Endothelial cell of umbilical vein (primary cell): ENCODE data around the gene UQCRH. TPM values are rescaled to one million over a fixed set of nuclear protein-coding genes. Genes with fewer than 3 reads are reported as not detected.

Source experiments
- BruUV-seq: library from RNA; stranded (reverse); fragments of 400-500 nt; replicated peaks from 2 replicates; lab custom pipeline; 2021; lab: Mats Ljungman, UMichigan
- CTCF ChIA-PET: fragments of 300-600, 350-600 bp; sonication (Branson Sonifier 250); formaldehyde crosslinking; loops from one replicate; lab custom pipeline; 2021; ENCODE audit warnings: antibody characterized with exemption, inconsistent platforms; lab: Charles Lee
- POLR2A ChIA-PET: fragments of 300-600, 350-600 bp; sonication (Branson Sonifier 250); formaldehyde crosslinking; loops from one replicate; lab custom pipeline; 2021; ENCODE audit warnings: antibody characterized with exemption, inconsistent platforms; lab: Charles Lee
- DNase-seq: peaks from one replicate; pipeline ENCODE4 v3.0.0-alpha.2; 2011; ENCODE audit warnings: low read depth, low spot score
- FAIRE-seq: peaks from 2 replicates; lab custom pipeline; 2011; peaks lifted over from hg19 to GRCh38; lab: Jason Lieb, UNC
- H2AFZ ChIP-seq: 2 replicates; pipeline ENCODE4 v1.6.0; 2012; ENCODE audit warnings: low read depth, low read length, control low read depth, inconsistent platforms
- H3K27ac ChIP-seq: 2 replicates; pipeline ENCODE4 v1.5.1; 2011; ENCODE audit warnings: low read depth, mild to moderate bottlenecking, control low read depth, low read length, moderate library complexity; ENCODE audit not compliant: insufficient read depth
- H3K27me3 ChIP-seq, 2 experiments: 2 replicates each; pipeline versions ENCODE4 v1.6.0 to v1.6.1; 2011; ENCODE audit warnings: low read length in 2 of 2, mixed read lengths in 1 of 2; ENCODE audit not compliant: control insufficient read depth in 2 of 2, insufficient read depth in 2 of 2
- H3K36me3 ChIP-seq, 2 experiments: 2 replicates in 1 of 2; 3 replicates in 1 of 2; pipeline ENCODE4 v1.5.1; 2011; ENCODE audit warnings: low read length in 2 of 2, mild to moderate bottlenecking in 1 of 2, moderate library complexity in 1 of 2; ENCODE audit not compliant: control insufficient read depth in 2 of 2, insufficient read depth in 2 of 2; ENCODE audit errors: extremely low read depth in 1 of 2
- H3K4me1 ChIP-seq: 3 replicates; pipeline ENCODE4 v1.5.1; 2011; ENCODE audit warnings: mild to moderate bottlenecking, low read length; ENCODE audit not compliant: control insufficient read depth, insufficient read depth; ENCODE audit errors: extremely low read depth
- H3K4me2 ChIP-seq: 2 replicates; pipeline ENCODE4 v1.6.1; 2011; ENCODE audit warnings: low read length, control low read depth, mixed read lengths; ENCODE audit not compliant: insufficient read depth
- H3K4me3 ChIP-seq, 3 experiments: fragments of 200-600 bp in 1 of 3; sonication (generic), shearing (Covaris generic) in 1 of 3; replicated peaks in 1 of 3; 2 replicates each; pipeline ENCODE4 v1.5.1; 2011 to 2016; ENCODE audit warnings: control low read depth in 3 of 3, low read length in 3 of 3, mild to moderate bottlenecking in 2 of 3, inconsistent platforms in 1 of 3, low read depth in 1 of 3, moderate library complexity in 1 of 3; ENCODE audit not compliant: insufficient read depth in 1 of 3
- H3K79me2 ChIP-seq: 2 replicates; pipeline ENCODE4 v1.6.0; 2012; ENCODE audit warnings: low read length, inconsistent platforms; ENCODE audit not compliant: control insufficient read depth, insufficient read depth
- H3K9ac ChIP-seq: replicated peaks from 2 replicates; pipeline ENCODE3; 2011; ENCODE audit warnings: low read length, control low read depth; ENCODE audit not compliant: insufficient read depth; ENCODE audit errors: extremely low read depth
- H3K9me1 ChIP-seq: replicated peaks from 3 replicates; pipeline ENCODE4 v1.6.0; 2011; ENCODE audit warnings: mild to moderate bottlenecking, low read length; ENCODE audit not compliant: control insufficient read depth, insufficient read depth; ENCODE audit errors: extremely low read depth
- H3K9me3 ChIP-seq: replicated peaks from 2 replicates; pipeline ENCODE4 v1.5.1; 2012; ENCODE audit warnings: low read length, inconsistent platforms; ENCODE audit not compliant: control insufficient read depth, insufficient read depth
- H4K20me1 ChIP-seq: replicated peaks from 2 replicates; pipeline ENCODE3; 2011; ENCODE audit warnings: mild to moderate bottlenecking, low read length; ENCODE audit not compliant: control insufficient read depth, insufficient read depth; ENCODE audit errors: extremely low read depth
- CTCF ChIP-seq, 2 donors: IDR thresholded peaks; 1 replicate in 1 of 2; 2 replicates in 1 of 2; pipeline ENCODE4 v1.5.1; 2011; ENCODE audit warnings: low read length in 2 of 2, mild to moderate bottlenecking in 2 of 2, moderate library complexity in 2 of 2, control low read depth in 1 of 2, inconsistent platforms in 1 of 2, low read depth in 1 of 2; ENCODE audit not compliant: insufficient read depth in 1 of 2; ENCODE audit errors: extremely low read depth in 1 of 2
- EZH2 ChIP-seq: IDR thresholded peaks from 2 replicates; pipeline ENCODE4 v1.6.1; 2012; ENCODE audit warnings: borderline replicate concordance, low read depth, mild to moderate bottlenecking, moderate library complexity, low read length, inconsistent platforms; ENCODE audit not compliant: severe bottlenecking
- FOS ChIP-seq: IDR thresholded peaks from 2 replicates; pipeline ENCODE4 v1.6.1; 2011; ENCODE audit warnings: mild to moderate bottlenecking, low read length, moderate library complexity, borderline replicate concordance; ENCODE audit not compliant: insufficient read depth
- GATA2 ChIP-seq: IDR thresholded peaks from 2 replicates; pipeline ENCODE4 v1.7.0; 2011; ENCODE audit warnings: low read depth, mild to moderate bottlenecking, moderate library complexity, mixed read lengths, low read length; ENCODE audit not compliant: insufficient read length, insufficient read depth
- JUN ChIP-seq: IDR thresholded peaks from 2 replicates; pipeline ENCODE4 v1.6.1; 2011; ENCODE audit warnings: borderline replicate concordance, low read depth; ENCODE audit not compliant: insufficient read length, insufficient read depth
- POLR2A ChIP-seq: IDR thresholded peaks from 2 replicates; pipeline ENCODE4 v1.6.1; 2012; ENCODE audit warnings: low read depth, mild to moderate bottlenecking, control low read depth, low read length
- POLR2AphosphoS5 ChIP-seq: IDR thresholded peaks from 2 replicates; pipeline ENCODE4 v1.6.1; 2012; ENCODE audit warnings: low read depth, mild to moderate bottlenecking, control low read depth, low read length, moderate library complexity; ENCODE audit not compliant: insufficient read depth
- dilution Hi-C: fragments of 300-500 bp; cut with MboI; formaldehyde crosslinking; loops from one replicate; pipeline ENCODE4 v1.15.0; 2019; ENCODE audit warnings: low sequenced_read_pairs; ENCODE audit not compliant: extremely low pct_ligation_motif_present
- intact Hi-C: fragments of 100-400 bp; cut with micrococcal nuclease; formaldehyde crosslinking; loops from one replicate; pipeline ENCODE4 v1.10.0; 2022
- polyA plus RNA-seq, 4 experiments: library from polyadenylated mRNA; depleted of rRNA in 3 of 4; stranded (reverse) in 3 of 4; unstranded in 1 of 4; fragments of >200 nt; gene quantifications; 2 replicates each; pipeline versions ENCODE4 v1.2.1 to v1.2.3, GENCODE V29; 2011 to 2012; ENCODE audit warnings: missing spikeins in 1 of 4
- total RNA-seq: library from RNA; stranded (reverse); gene quantifications from 2 replicates; pipeline ENCODE4 v1.2.3, GENCODE V29; 2021
- TF ChIP-seq, protein P1 (sequence below): IDR thresholded peaks from 2 replicates; pipeline ENCODE4 v1.6.1; 2011; ENCODE audit not compliant: insufficient read depth, insufficient read length

The UQCRH gene
- total and polyA plus RNA-seq, 2 donors (not counting 3 experiments of a cell fraction or from before 2014, with no cell fraction given): 253 to 527 TPM

DNA sequence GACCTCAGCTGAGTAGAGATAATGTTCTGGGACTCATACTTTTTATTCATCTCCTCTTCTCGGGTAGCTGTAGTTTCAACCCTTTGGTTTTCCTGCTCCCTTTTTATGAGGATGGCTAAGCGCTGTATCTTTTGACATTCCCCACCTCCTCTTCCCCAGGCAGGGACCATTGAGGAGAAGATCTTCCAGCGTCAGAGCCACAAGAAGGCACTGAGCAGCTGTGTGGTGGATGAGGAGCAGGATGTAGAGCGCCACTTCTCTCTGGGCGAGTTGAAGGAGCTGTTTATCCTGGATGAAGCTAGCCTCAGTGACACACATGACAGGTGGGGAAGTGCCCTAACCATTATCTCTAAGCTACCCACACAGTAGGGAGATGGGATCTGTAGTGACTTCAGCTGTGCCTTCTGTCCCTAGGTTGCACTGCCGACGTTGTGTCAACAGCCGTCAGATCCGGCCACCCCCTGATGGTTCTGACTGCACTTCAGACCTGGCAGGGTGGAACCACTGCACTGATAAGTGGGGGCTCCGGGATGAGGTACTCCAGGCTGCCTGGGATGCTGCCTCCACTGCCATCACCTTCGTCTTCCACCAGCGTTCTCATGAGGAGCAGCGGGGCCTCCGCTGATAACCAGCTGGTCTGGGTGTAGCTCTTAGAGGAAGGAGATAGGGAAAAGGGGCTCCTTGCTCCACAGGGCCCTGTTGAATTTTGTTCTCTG, 25.7 kb upstream of the UQCRH start:
- H4K20me1 ChIP-seq: no peaks in the 10 kb centered on the region
- ChIA-PET POLR2A (no interaction called here), CTCF (interaction anchor here (1.3 kb wide), 1 partner anchor 70 kb away, joined by 3 read pairs; no protein-coding TSS in a partner anchor)
- no peak overlapping the region for H3K4me3 ChIP-seq
- no peak for TF ChIP-seq JUN
- no peak for TF ChIP-seq GATA2
- no peak for TF ChIP-seq POLR2AphosphoS5
- TF ChIP-seq FOS: no peak
- TF ChIP-seq EZH2: no peak
- no peak for TF ChIP-seq POLR2A
- TF ChIP-seq, protein P1, sequence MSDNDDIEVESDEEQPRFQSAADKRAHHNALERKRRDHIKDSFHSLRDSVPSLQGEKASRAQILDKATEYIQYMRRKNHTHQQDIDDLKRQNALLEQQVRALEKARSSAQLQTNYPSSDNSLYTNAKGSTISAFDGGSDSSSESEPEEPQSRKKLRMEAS: no peak
- TF ChIP-seq CTCF (IDR thresholded peaks at IDR 0.05; ENCODE audit: extremely low read depth in 1 of 2, insufficient read depth in 1 of 2, low read depth in 1 of 2, low read length in 2 of 2): no peak
- no peaks in the 10 kb centered on the region for H3K4me1 ChIP-seq
- FAIRE-seq (no peak), DNase-seq (no peak)
- H3K4me2 ChIP-seq: no peak overlapping the region
- H3K79me2 ChIP-seq: no peaks in the 10 kb centered on the region
- H2AFZ ChIP-seq: no peak overlapping the region
- dilution Hi-C loops: no loop called here
- no peak overlapping the region for H3K27ac ChIP-seq
- no peaks in the 10 kb centered on the region for H3K27me3 ChIP-seq
- no peaks in the 10 kb centered on the region for H3K9me3 ChIP-seq
- intact Hi-C loops: no loop called here
- no peak overlapping the region for H3K9ac ChIP-seq
- peaks cover 8 to 15% of the 10 kb centered on the region in 2 experiments for H3K36me3 ChIP-seq
- no peaks in the 10 kb centered on the region for H3K9me1 ChIP-seq
- no TSS peak for BruUV-seq
